ENCODE results near the gene FCRL5.

The FCRL5 gene

GRCh38 chr1:157482717-157483116, 69.6 kb downstream of the FCRL5 start:
- no peak for DNase-seq (ENCODE audit: extremely low read depth, insufficient read length)
- H3K4me3 ChIP-seq (replicated peaks; ENCODE audit: low read depth, low read length): no peak overlapping the region
- no peaks in the 10 kb centered on the region; the same call in 1 of the 2 replicates for H3K27me3 ChIP-seq (replicated peaks; ENCODE audit: control insufficient read depth, insufficient read depth, low read length)
- no peak for TF ChIP-seq CTCF (IDR thresholded peaks at IDR 0.05; ENCODE audit: insufficient read depth, low read length, poor library complexity, severe bottlenecking)
- no peaks in the 10 kb centered on the region for H3K36me3 ChIP-seq (ENCODE audit: control insufficient read depth, insufficient read depth, low read length)

GRCh38 chr1:157482174-157482573, 70.1 kb downstream of the FCRL5 start:
- TF ChIP-seq CTCF (IDR thresholded peaks at IDR 0.05; ENCODE audit: insufficient read depth, low read length, poor library complexity, severe bottlenecking): no peak
- Histone ChIP-seq H3K27me3 (replicated peaks; ENCODE audit: control insufficient read depth, insufficient read depth, low read length) (no peaks in the 10 kb centered on the region; the same call in 1 of the 2 replicates), H3K4me3 (replicated peaks; ENCODE audit: low read depth, low read length) (no peak overlapping the region), H3K36me3 (ENCODE audit: control insufficient read depth, insufficient read depth, low read length) (no peaks in the 10 kb centered on the region)
- DNase-seq (ENCODE audit: extremely low read depth, insufficient read length): no peak

GRCh38 chr1:157478030-157478429, 74.3 kb downstream of the FCRL5 start:
- H3K27me3 ChIP-seq (replicated peaks; ENCODE audit: control insufficient read depth, insufficient read depth, low read length): no peaks in the 10 kb centered on the region
- no peaks in the 10 kb centered on the region for H3K36me3 ChIP-seq (ENCODE audit: control insufficient read depth, insufficient read depth, low read length)
- no peak for TF ChIP-seq CTCF (IDR thresholded peaks at IDR 0.05; ENCODE audit: insufficient read depth, low read length, poor library complexity, severe bottlenecking)
- DNase-seq (ENCODE audit: extremely low read depth, insufficient read length): no peak
- H3K4me3 ChIP-seq (replicated peaks; ENCODE audit: low read depth, low read length): no peak overlapping the region

DNA sequence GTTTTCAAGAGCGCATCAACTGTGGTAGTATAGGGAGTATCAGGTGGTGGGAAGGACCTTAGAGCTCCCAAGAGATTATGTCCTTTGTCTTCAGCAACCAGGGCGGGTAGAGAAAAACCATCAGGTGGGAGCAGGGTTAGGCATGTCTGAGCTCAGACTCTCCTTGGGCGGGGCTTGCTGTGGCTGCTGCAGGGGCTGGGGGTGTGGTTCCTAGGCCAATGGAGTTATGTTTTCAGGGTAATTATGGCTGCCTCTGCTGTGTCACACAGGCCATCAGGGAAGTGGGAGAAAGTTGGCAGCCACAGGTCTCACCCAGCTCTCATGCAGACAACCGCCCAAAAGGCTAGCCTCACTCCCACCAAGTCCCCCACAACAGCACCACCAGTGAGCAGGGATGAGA, 74.9 kb downstream of the FCRL5 start:
- no peak for TF ChIP-seq CTCF (IDR thresholded peaks at IDR 0.05; ENCODE audit: insufficient read depth, low read length, poor library complexity, severe bottlenecking)
- Histone ChIP-seq H3K4me3 (replicated peaks; ENCODE audit: low read depth, low read length) (no peak overlapping the region), H3K36me3 (ENCODE audit: control insufficient read depth, insufficient read depth, low read length) (no peaks in the 10 kb centered on the region), H3K27me3 (replicated peaks; ENCODE audit: control insufficient read depth, insufficient read depth, low read length) (no peaks in the 10 kb centered on the region)
- no peak for DNase-seq (ENCODE audit: extremely low read depth, insufficient read length)

DNA sequence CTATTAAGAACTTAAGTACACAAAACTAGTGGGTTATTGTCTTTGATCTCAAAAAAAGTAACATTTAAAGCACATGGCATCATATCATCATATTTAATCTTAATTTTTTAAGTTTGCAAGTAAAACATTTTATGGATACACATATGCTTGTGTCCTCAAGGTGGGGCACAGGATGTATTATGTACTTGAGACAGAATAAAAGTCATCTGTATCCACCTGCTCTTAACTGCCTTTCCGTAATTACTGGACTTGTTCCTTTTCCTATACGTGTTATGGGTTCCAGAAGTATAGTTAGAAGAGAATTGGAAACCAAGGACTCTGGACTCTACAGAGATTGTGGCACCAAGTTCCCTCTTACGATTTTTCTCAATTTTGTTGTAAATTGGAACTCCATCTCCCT, 79.4 kb downstream of the FCRL5 start:
- H3K4me3 ChIP-seq (replicated peaks; ENCODE audit: low read depth, low read length): no peak overlapping the region
- no peak for TF ChIP-seq CTCF (IDR thresholded peaks at IDR 0.05; ENCODE audit: insufficient read depth, low read length, poor library complexity, severe bottlenecking)
- H3K27me3 ChIP-seq (replicated peaks; ENCODE audit: control insufficient read depth, insufficient read depth, low read length): no peaks in the 10 kb centered on the region
- no peaks in the 10 kb centered on the region for H3K36me3 ChIP-seq (ENCODE audit: control insufficient read depth, insufficient read depth, low read length)
- DNase-seq (ENCODE audit: extremely low read depth, insufficient read length): no peak

DNA sequence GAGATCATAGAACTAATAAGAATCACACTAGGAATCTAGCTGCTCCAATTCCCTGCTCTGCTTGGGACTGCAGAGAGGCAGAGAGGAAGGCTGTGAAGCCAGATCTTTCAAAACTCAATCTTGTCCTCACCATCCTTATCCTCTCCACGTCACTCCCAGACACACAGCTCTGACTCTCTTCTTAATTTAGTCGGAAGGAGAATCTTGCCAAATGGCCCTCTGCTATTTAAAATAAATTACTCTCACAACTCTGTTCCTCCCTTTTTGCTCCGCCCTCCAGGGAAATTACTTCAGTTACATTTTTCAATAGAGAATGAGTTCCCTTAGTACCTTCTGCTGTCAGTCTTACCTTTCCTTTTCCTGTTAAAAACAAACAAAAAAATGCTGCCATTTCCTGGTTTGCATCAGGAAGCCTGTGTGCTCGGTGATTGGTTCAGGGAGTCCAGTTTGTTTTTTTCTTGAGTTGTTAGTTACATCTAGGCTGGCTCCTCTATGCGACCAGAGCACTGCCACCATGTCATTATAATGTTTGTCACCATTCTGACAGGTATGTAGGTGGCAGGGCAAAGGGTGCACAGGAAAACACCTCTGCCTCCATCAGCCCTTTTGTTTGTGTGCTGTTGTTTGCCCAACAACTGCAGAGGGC, 80.1 kb downstream of the FCRL5 start:
- no peak for TF ChIP-seq CTCF (IDR thresholded peaks at IDR 0.05; ENCODE audit: insufficient read depth, low read length, poor library complexity, severe bottlenecking)
- Histone ChIP-seq H3K27me3 (replicated peaks; ENCODE audit: control insufficient read depth, insufficient read depth, low read length) (no peaks in the 10 kb centered on the region), H3K36me3 (ENCODE audit: control insufficient read depth, insufficient read depth, low read length) (no peaks in the 10 kb centered on the region)

More for the DNA sequence above, 80.1 kb downstream of the FCRL5 start:
- no peak overlapping the region for H3K4me3 ChIP-seq (replicated peaks; ENCODE audit: low read depth, low read length)
- DNase-seq (ENCODE audit: extremely low read depth, insufficient read length): no peak
